Ascending aorta (tissue), 2 donors: ENCODE data around the gene CYTH3. TPM values are rescaled to one million over a fixed set of nuclear protein-coding genes. Genes with fewer than 3 reads are reported as not detected.

Experiments
- DNase-seq, 2 donors: peaks; one replicate each; pipeline ENCODE4 v3.0.0-alpha.2; 2019; ENCODE audit warnings: low spot score in 2 of 2
- H3K27ac ChIP-seq, 2 donors: fragments of 200-600 bp; sonication (generic); one replicate each; pipeline ENCODE4 v1.5.1; 2016 to 2017; ENCODE audit warnings: mild to moderate bottlenecking in 1 of 2
- H3K27me3 ChIP-seq: fragments of 200-600 bp; sonication (generic); one replicate; pipeline ENCODE4 v1.5.1; 2017
- H3K36me3 ChIP-seq, 2 donors: fragments of 200-600 bp; sonication (generic); one replicate each; pipeline ENCODE4 v1.5.1; 2016
- H3K4me1 ChIP-seq, 2 donors: fragments of 200-600 bp; sonication (generic); one replicate each; pipeline ENCODE4 v1.5.1; 2016 to 2017; ENCODE audit warnings: mild to moderate bottlenecking in 1 of 2
- H3K4me3 ChIP-seq, 2 donors: fragments of 200-600 bp; sonication (generic); one replicate each; pipeline ENCODE4 v1.5.1; 2016 to 2017; ENCODE audit warnings: mild to moderate bottlenecking in 1 of 2
- H3K9me3 ChIP-seq, 2 donors: fragments of 200-600 bp; sonication (generic); one replicate each; pipeline ENCODE4 v1.5.1; 2016
- CTCF ChIP-seq, 3 experiments: fragments of 200-600 bp in 2 of 3; fragments of 450-650 bp in 1 of 3; sonication (generic) in 2 of 3; IDR thresholded peaks; one replicate each; pipeline ENCODE4 v1.5.1; 2016 to 2019; ENCODE audit warnings: antibody characterized with exemption in 3 of 3, mild to moderate bottlenecking in 1 of 3, moderate library complexity in 1 of 3
- intact Hi-C: fragments of 100-400 bp; cut with DNase I; formaldehyde crosslinking; loops from one replicate; pipeline ENCODE4 v1.15.1; 2023
- total RNA-seq: library from RNA; depleted of rRNA; stranded (reverse); fragments of >200 nt; gene quantifications from one replicate; pipeline ENCODE4 v1.1.0, GENCODE V29; 2016

The CYTH3 gene
- total RNA-seq, 1 donor from 2014 or later = 51.8 TPM

- H3K4me3 ChIP-seq = no peak overlapping the region
- H3K36me3 ChIP-seq = no peaks in the 10 kb centered on the region
- H3K27me3 ChIP-seq = no peaks in the 10 kb centered on the region
- intact Hi-C loops = no loop called here
- no peaks in the 10 kb centered on the region for H3K9me3 ChIP-seq
- no peak for TF ChIP-seq CTCF (IDR thresholded peaks at IDR 0.05)
- H3K4me1 ChIP-seq = peaks cover 4 to 11% of the 10 kb centered on the region in 2 donors
- no peak overlapping the region for H3K27ac ChIP-seq
- no peak for DNase-seq
These were observed 60.4 kb downstream of the CYTH3 start for GRCh38 chr7:6212008-6212407.

DNA sequence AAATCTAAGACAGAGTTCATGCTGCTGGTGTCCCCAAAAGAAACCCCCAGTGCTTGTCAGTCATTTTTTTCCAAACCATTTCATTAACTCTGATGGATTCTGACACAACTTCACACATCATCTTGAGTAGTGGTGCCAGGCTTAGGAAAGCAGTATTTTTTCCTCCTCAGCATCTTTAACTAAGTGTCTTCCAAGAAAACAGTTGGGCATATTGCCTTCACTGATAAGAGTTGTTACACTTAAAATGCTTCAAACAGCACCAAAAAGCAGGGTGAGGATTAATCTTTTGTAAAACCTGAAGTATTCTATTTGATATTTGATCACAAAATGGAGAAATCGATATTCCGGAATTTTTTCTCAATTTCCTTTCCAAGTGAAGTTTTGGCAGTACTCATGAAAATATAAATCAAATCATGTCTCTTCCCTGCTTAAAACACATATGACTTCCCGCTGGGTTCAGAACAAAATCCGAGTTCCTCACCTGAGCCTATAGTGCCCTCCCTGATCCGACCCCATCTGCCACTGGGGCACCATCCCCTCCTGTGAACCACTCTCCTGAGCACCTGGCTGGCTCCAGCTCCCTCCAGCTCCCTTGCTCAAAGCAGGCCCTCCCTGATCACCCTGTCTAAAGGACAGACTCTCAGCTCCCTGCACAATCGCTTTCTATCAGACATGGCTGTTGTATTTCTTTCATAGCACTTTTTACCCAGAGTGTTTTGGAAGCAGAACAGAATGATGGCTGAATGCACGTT is 61.6 kb downstream of the CYTH3 start:
- H3K9me3 ChIP-seq = no peaks in the 10 kb centered on the region
- no peak overlapping the region for H3K27ac ChIP-seq
- TF ChIP-seq CTCF (IDR thresholded peaks at IDR 0.05) = no peak
- DNase-seq = no peak
- peaks cover 4 to 18% of the 10 kb centered on the region in 2 donors for H3K4me1 ChIP-seq
- H3K4me3 ChIP-seq = no peak overlapping the region
- intact Hi-C loops = no loop called here
- no peaks in the 10 kb centered on the region for H3K27me3 ChIP-seq
- H3K36me3 ChIP-seq = no peaks in the 10 kb centered on the region

GRCh38 chr7:6209340-6209739 is 63.1 kb downstream of the CYTH3 start:
- TF ChIP-seq CTCF (IDR thresholded peaks at IDR 0.05) = no peak
- Histone ChIP-seq H3K27me3 (no peaks in the 10 kb centered on the region), H3K9me3 (no peaks in the 10 kb centered on the region), H3K27ac (no peak overlapping the region), H3K4me3 (no peak overlapping the region), H3K36me3 (no peaks in the 10 kb centered on the region), H3K4me1 (peaks cover 4 to 19% of the 10 kb centered on the region in 2 donors)
- intact Hi-C loops = no loop called here
- DNase-seq = no peak

- Histone ChIP-seq H3K4me1 (peaks cover 4 to 19% of the 10 kb centered on the region in 2 donors), H3K27ac (no peak overlapping the region)
These were observed 63.7 kb downstream of the CYTH3 start for GRCh38 chr7:6208573-6209328.

More at GRCh38 chr7:6208573-6209328, 63.7 kb downstream of the CYTH3 start:
- no peaks in the 10 kb centered on the region for H3K9me3 ChIP-seq
- no peak for DNase-seq
- no peak overlapping the region for H3K4me3 ChIP-seq
- no peaks in the 10 kb centered on the region for H3K27me3 ChIP-seq
- intact Hi-C loops = no loop called here
- H3K36me3 ChIP-seq = no peaks in the 10 kb centered on the region
- TF ChIP-seq CTCF (IDR thresholded peaks at IDR 0.05) = no peak
